HL-60 (cell line): ENCODE results near the gene TAF5L.
"Not testable (repeated sequence)": the region's sequence is repeated elsewhere in the genome, so short reads cannot be mapped to it uniquely, and the experiment has no call there.

Experiments used
- CTCF ChIP-seq: IDR thresholded peaks from one replicate; pipeline ENCODE4 v1.5.1; 2011; ENCODE audit warnings: low read length, control low read depth, inconsistent platforms; ENCODE audit not compliant: insufficient read depth
- REST ChIP-seq: IDR thresholded peaks from 2 replicates; pipeline ENCODE4 v1.6.1; 2012; ENCODE audit warnings: low read depth; ENCODE audit not compliant: insufficient replicate concordance

DNA sequence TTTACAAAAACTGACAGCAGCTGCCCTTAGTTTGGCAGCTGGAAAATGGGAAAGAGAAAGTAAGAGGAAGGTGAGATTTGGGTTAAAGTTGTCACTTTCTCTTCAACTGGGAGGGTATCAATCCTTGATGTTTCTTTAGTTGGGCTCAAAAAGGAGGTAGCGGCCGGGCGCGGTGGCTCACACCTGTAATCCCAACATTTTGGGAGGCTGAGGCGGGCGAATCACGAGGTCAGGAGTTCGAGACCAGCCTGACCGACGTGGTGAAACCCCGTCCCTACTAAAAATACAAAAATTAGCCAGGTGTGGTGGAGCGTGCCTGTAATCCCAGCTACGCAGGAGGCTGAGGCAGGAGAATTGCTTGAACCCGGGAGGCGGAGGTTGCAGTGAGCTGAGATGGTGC is 65.8 kb downstream of the TAF5L start:
- TF ChIP-seq REST, CTCF: not testable (repeated sequence)
